SK-N-MC (cell line): ENCODE data around the gene ANKRD11.

Experiments
- EZH2 ChIP-seq: fragments of 200-600 bp; sonication (generic); IDR thresholded peaks from one replicate; pipeline ENCODE4 v1.6.1; 2017; ENCODE audit warnings: antibody characterized with exemption
- FOXP2 ChIP-seq: optimal IDR thresholded peaks from 2 replicates; pipeline ENCODE3; 2011; ENCODE audit warnings: mild to moderate bottlenecking, moderate library complexity; ENCODE audit not compliant: insufficient read depth; ENCODE audit errors: extremely low read length, control extremely low read depth
- POLR2AphosphoS5 ChIP-seq: IDR thresholded peaks from 2 replicates; pipeline ENCODE4 v1.6.1; 2012; ENCODE audit warnings: mild to moderate bottlenecking, low read depth, low read length, borderline replicate concordance

GRCh38 chr16:89273741-89274472 lies 216.5 kb downstream of the ANKRD11 start:
- TF ChIP-seq EZH2 = no peak
- no peak for TF ChIP-seq POLR2AphosphoS5
- TF ChIP-seq FOXP2 = no peak
